GM23248 (cell line): ENCODE measurements around the gene GALNT4. TPM values are rescaled to one million over a fixed set of nuclear protein-coding genes. Genes with fewer than 3 reads are reported as not detected.
A peak's percentile ranks its signal among the peaks of the same experiment; 100 is the strongest.

Experiments used
- DNase-seq: peaks from one replicate; pipeline ENCODE4 v3.0.0-alpha.2; 2015
- H2AFZ ChIP-seq: fragments of 200-600 bp; sonication (generic); 2 replicates; pipeline ENCODE4 v1.6.1; 2016; ENCODE audit warnings: antibody characterized with exemption
- H3F3A ChIP-seq: fragments of 200-600 bp; sonication (generic); 2 replicates; pipeline ENCODE4 v1.6.1; 2016; ENCODE audit warnings: mild to moderate bottlenecking, antibody characterized with exemption, mixed run types; ENCODE audit not compliant: insufficient read depth
- H3K27ac ChIP-seq: fragments of 200-600 bp; sonication (generic); 2 replicates; pipeline ENCODE4 v1.5.1; 2016; ENCODE audit warnings: mild to moderate bottlenecking
- H3K27me3 ChIP-seq: fragments of 200-600 bp; sonication (generic); replicated peaks from 2 replicates; pipeline ENCODE4 v1.6.1; 2016; ENCODE audit warnings: mild to moderate bottlenecking; ENCODE audit not compliant: insufficient read depth
- H3K36me3 ChIP-seq: fragments of 200-600 bp; sonication (generic); 2 replicates; pipeline ENCODE4 v1.6.1; 2016; ENCODE audit warnings: low read depth, mild to moderate bottlenecking
- H3K4me1 ChIP-seq: fragments of 200-600 bp; sonication (generic); 2 replicates; pipeline ENCODE4 v1.6.1; 2016; ENCODE audit warnings: mild to moderate bottlenecking; ENCODE audit not compliant: insufficient read depth
- H3K4me2 ChIP-seq: fragments of 200-600 bp; sonication (generic); one replicate; pipeline ENCODE4 v1.6.1; 2016; ENCODE audit warnings: mild to moderate bottlenecking; ENCODE audit not compliant: unreplicated experiment
- H3K4me3 ChIP-seq: fragments of 200-600 bp; sonication (generic); 2 replicates; pipeline ENCODE4 v1.5.1; 2016; ENCODE audit warnings: mild to moderate bottlenecking
- H3K79me2 ChIP-seq: fragments of 200-600 bp; sonication (generic); 2 replicates; pipeline ENCODE4 v1.6.1; 2016; ENCODE audit warnings: mild to moderate bottlenecking; ENCODE audit not compliant: insufficient read depth
- H3K9ac ChIP-seq: fragments of 200-600 bp; sonication (generic); 2 replicates; pipeline ENCODE4 v1.6.1; 2016; ENCODE audit warnings: mild to moderate bottlenecking
- H3K9me2 ChIP-seq: fragments of 200-600 bp; sonication (generic); 2 replicates; pipeline ENCODE4 v1.6.1; 2016; ENCODE audit warnings: mixed run types, mild to moderate bottlenecking, moderate library complexity; ENCODE audit not compliant: insufficient read depth
- H3K9me3 ChIP-seq: fragments of 200-600 bp; sonication (generic); one replicate; pipeline ENCODE4 v1.6.1; 2017; ENCODE audit warnings: low read depth
- H4K20me1 ChIP-seq: fragments of 200-600 bp; sonication (generic); 2 replicates; pipeline ENCODE4 v1.6.0; 2016; ENCODE audit not compliant: insufficient read depth
- EZH2 ChIP-seq: fragments of 200-600 bp; sonication (generic); IDR thresholded peaks from 2 replicates; pipeline ENCODE4 v1.6.1; 2018; ENCODE audit warnings: antibody characterized with exemption, mild to moderate bottlenecking; ENCODE audit not compliant: insufficient read depth, poor library complexity, severe bottlenecking
- EZH2phosphoT487 ChIP-seq: fragments of 200-600 bp; sonication (generic); IDR thresholded peaks from 2 replicates; pipeline ENCODE4 v1.6.1; 2018; ENCODE audit warnings: antibody characterized with exemption, moderate library complexity, mild to moderate bottlenecking, low read depth; ENCODE audit not compliant: insufficient read depth
- whole genome bisulfite sequencing, 2 experiments: methylation state at CpG; one replicate each; pipeline ENCODE4 v1.1.6; 2015 to 2017; ENCODE audit warnings: low lambda C conversion rate in 2 of 2, low coverage in 1 of 2; ENCODE audit errors: missing lambda C conversion rate in 2 of 2; 5-methylcytosine and 5-hydroxymethylcytosine counted together
- in situ Hi-C: fragments of 300-500 bp; cut with MboI; formaldehyde crosslinking; loops from 2 replicates; pipeline ENCODE4 v1.15.0; 2020
- polyA plus RNA-seq: library from polyadenylated mRNA; unstranded; fragments of >200 nt; fragmentation: Nextera tagmentation; extraction: Ambion mirVana; gene quantifications from 2 replicates; pipeline ENCODE4 v1.2.1, GENCODE V29; 2016
- total RNA-seq: library from RNA; depleted of rRNA; stranded (reverse); fragments of >200 nt; shearing (Covaris generic); gene quantifications from 2 replicates; pipeline ENCODE4 v1.2.3, GENCODE V29; 2014; rRNA removed

The GALNT4 gene
- total RNA-seq (6.4 and 10.6 TPM in 2 replicates), polyA plus RNA-seq (6.4 and 7.3 TPM in 2 replicates)

- Histone ChIP-seq H4K20me1 (no peaks in the 10 kb centered on the region), H3K27me3 (no peaks in the 10 kb centered on the region), H3K9ac (peak within 1 kb of the TSS; percentile 82), H3K4me1 (peaks cover 33% of the 10 kb centered on the region), H3K9me3 (no peaks in the 10 kb centered on the region), H3K4me3 (peak within 1 kb of the TSS; percentile 94), H2AFZ (peak within 1 kb of the TSS; percentile 98), H3K27ac (peak within 1 kb of the TSS; percentile 58), H3F3A (0 out of 2 replicates have a peak, but pooled peaks cover 4% of the 10 kb centered on the region), H3K9me2 (no peaks in the 10 kb centered on the region), H3K36me3 (no peaks in the 10 kb centered on the region), H3K79me2 (peaks cover 57% of the 10 kb centered on the region), H3K4me2 (peak within 1 kb of the TSS; percentile 87)
- in situ Hi-C loops: loop anchor here (25.0 kb wide), 1 partner anchor 1412 kb away; no protein-coding TSS in a partner anchor
- DNase-seq: peak; percentile 93
- no peak for TF ChIP-seq EZH2
- no peak for TF ChIP-seq EZH2phosphoT487
- WGBS, 2 experiments: 0% methylated on average over 35 to 43 of the region's 43 CpGs
Observed at GRCh38 chr12:89524541-89525304, at the start of gene GALNT4. GALNT4 (minus strand) TSS chr12:89524796; CDS start chr12:89524549, 247 bp downstream.

- peak; percentile 81 for DNase-seq
- H3K9me2 ChIP-seq: no peaks in the 10 kb centered on the region
- H3K27ac ChIP-seq: peak overlapping the region; percentile 55
- H3K4me2 ChIP-seq: peak overlapping the region; percentile 71
- no peaks in the 10 kb centered on the region for H4K20me1 ChIP-seq
- peaks cover 66% of the 10 kb centered on the region for H3F3A ChIP-seq
- peak overlapping the region; percentile 25; the same call in 1 of the 2 replicates for H2AFZ ChIP-seq
- no peaks in the 10 kb centered on the region for H3K36me3 ChIP-seq
- peak overlapping the region; percentile 22; the same call in 1 of the 2 replicates for H3K9ac ChIP-seq
- H3K79me2 ChIP-seq: no peaks in the 10 kb centered on the region
- H3K4me1 ChIP-seq: peaks cover 56% of the 10 kb centered on the region
- H3K27me3 ChIP-seq: no peaks in the 10 kb centered on the region
- 9 to 11% methylated on average over 5 of the region's 5 CpGs for WGBS, 2 experiments
- in situ Hi-C loops: no loop called here
- peak overlapping the region; percentile 13; the same call in 1 of the 2 replicates for H3K4me3 ChIP-seq
- TF ChIP-seq EZH2 (no peak), EZH2phosphoT487 (no peak)
- H3K9me3 ChIP-seq: no peaks in the 10 kb centered on the region
Observed at GRCh38 chr12:89573051-89573810, 48.6 kb upstream of the GALNT4 start.

DNA sequence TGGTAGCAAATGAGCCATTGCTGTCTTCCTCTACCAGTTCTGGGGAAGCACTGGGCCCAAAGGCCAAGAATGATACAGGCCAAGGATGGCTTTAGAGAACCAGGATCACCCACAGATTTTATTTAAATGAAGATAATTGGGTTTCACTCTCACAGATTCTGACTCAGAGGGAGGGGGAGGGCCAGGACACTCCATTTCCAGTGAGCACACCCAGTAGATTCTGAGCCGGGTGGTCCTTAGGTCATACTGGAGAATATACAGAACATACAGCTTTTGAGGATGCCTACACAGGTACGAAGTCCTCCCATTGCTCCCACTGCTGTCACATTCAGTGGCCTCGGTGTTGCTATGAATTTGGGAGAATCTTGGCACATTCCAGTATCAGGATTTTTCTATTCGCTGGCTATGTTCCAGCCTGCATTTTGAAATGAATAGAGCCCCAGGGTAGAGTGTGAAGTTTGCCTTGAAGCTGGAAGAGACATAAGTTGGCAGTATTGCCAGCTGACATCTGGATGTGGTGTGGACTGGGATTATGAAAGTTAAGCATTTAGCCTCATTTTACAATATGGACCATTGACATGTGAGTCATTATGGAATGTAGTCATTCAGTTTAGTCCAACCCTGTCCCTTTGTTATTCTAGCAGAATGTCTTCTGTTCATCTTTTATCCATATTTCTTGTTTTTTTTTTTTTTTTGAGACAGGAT, 47.0 kb upstream of the GALNT4 start:
- H2AFZ ChIP-seq: no peak overlapping the region
- H3K9ac ChIP-seq: no peak overlapping the region
- TF ChIP-seq EZH2phosphoT487 (no peak), EZH2 (no peak)
- H3K27me3 ChIP-seq: no peaks in the 10 kb centered on the region
- H3K27ac ChIP-seq: peak overlapping the region; percentile 53
- 14 to 16% methylated on average over 4 of the region's 4 CpGs for WGBS, 2 experiments
- no peaks in the 10 kb centered on the region for H3K9me2 ChIP-seq
- no peaks in the 10 kb centered on the region for H3K36me3 ChIP-seq
- peak; percentile 81 for DNase-seq
- H3K79me2 ChIP-seq: no peaks in the 10 kb centered on the region
- in situ Hi-C loops: no loop called here
- H3K9me3 ChIP-seq: no peaks in the 10 kb centered on the region
- H3K4me1 ChIP-seq: peaks cover 61% of the 10 kb centered on the region
- peak overlapping the region; percentile 12; the same call in 1 of the 2 replicates for H3K4me3 ChIP-seq
- peak overlapping the region; percentile 71 for H3K4me2 ChIP-seq
- H3F3A ChIP-seq: peaks cover 66% of the 10 kb centered on the region
- no peaks in the 10 kb centered on the region for H4K20me1 ChIP-seq

- TF ChIP-seq EZH2phosphoT487 (no peak), EZH2 (no peak)
- no peaks in the 10 kb centered on the region for H3K9me3 ChIP-seq
- no peak overlapping the region for H3K4me2 ChIP-seq
- no peak overlapping the region for H3K9ac ChIP-seq
- no peak overlapping the region for H3K4me3 ChIP-seq
- H3F3A ChIP-seq: peaks cover 37% of the 10 kb centered on the region
- H3K79me2 ChIP-seq: no peaks in the 10 kb centered on the region
- H3K27me3 ChIP-seq: no peaks in the 10 kb centered on the region
- H3K27ac ChIP-seq: no peak overlapping the region
- peak; percentile 48 for DNase-seq
- H3K36me3 ChIP-seq: no peaks in the 10 kb centered on the region
- no peak overlapping the region for H2AFZ ChIP-seq
- H4K20me1 ChIP-seq: no peaks in the 10 kb centered on the region
- WGBS, 2 experiments: 71 to 76% methylated on average over 5 of the region's 5 CpGs
- peaks cover 35% of the 10 kb centered on the region for H3K4me1 ChIP-seq
- in situ Hi-C loops: no loop called here
- H3K9me2 ChIP-seq: no peaks in the 10 kb centered on the region
Observed at GRCh38 chr12:89568484-89568883, 43.9 kb upstream of the GALNT4 start.
